H9 (cell line): ENCODE data around the gene ERC1. TPM values are rescaled to one million over a fixed set of nuclear protein-coding genes. Genes with fewer than 3 reads are reported as not detected.

Source experiments
- DNase-seq: peaks from one replicate; pipeline ENCODE4 v3.0.0-alpha.2; 2017
- H2AFZ ChIP-seq: one replicate; pipeline ENCODE4 v1.6.1; 2013; ENCODE audit warnings: mild to moderate bottlenecking, low read length, control low read depth, moderate library complexity
- H2AK5ac ChIP-seq: 2 replicates; pipeline ENCODE4 v1.6.1; 2013; ENCODE audit warnings: low read length, control low read depth, mixed read lengths; ENCODE audit not compliant: insufficient read length
- H2BK120ac ChIP-seq: one replicate; pipeline ENCODE4 v1.6.1; 2013; ENCODE audit warnings: low read depth, mild to moderate bottlenecking, low read length, control low read depth, inconsistent platforms; ENCODE audit not compliant: poor library complexity, severe bottlenecking
- H2BK12ac ChIP-seq: 2 replicates; pipeline ENCODE4 v1.6.1; 2013; ENCODE audit warnings: low read length, control low read depth, mixed read lengths, low read depth; ENCODE audit not compliant: insufficient read length
- H2BK15ac ChIP-seq: 2 replicates; pipeline ENCODE4 v1.6.1; 2013; ENCODE audit warnings: low read depth, low read length, control low read depth
- H2BK20ac ChIP-seq: one replicate; pipeline ENCODE4 v1.6.1; 2013; ENCODE audit warnings: low read depth, mild to moderate bottlenecking, low read length, control low read depth, inconsistent platforms; ENCODE audit not compliant: poor library complexity, severe bottlenecking
- H2BK5ac ChIP-seq: 2 replicates; pipeline ENCODE4 v1.6.1; 2013; ENCODE audit warnings: low read length, control low read depth, mixed read lengths; ENCODE audit not compliant: insufficient read length
- H3K14ac ChIP-seq: 2 replicates; pipeline ENCODE4 v1.6.1; 2013; ENCODE audit warnings: low read length, control low read depth; ENCODE audit not compliant: insufficient read depth
- H3K18ac ChIP-seq: 2 replicates; pipeline ENCODE4 v1.6.1; 2013; ENCODE audit warnings: low read depth, mild to moderate bottlenecking, mixed read lengths, low read length, control low read depth; ENCODE audit not compliant: insufficient read length
- H3K23ac ChIP-seq: 2 replicates; pipeline ENCODE4 v1.6.1; 2013; ENCODE audit warnings: low read length, control low read depth, mixed read lengths, low read depth; ENCODE audit not compliant: insufficient read length
- H3K23me2 ChIP-seq: 2 replicates; pipeline ENCODE4 v1.6.1; 2013; ENCODE audit warnings: low read depth, mild to moderate bottlenecking, mixed read lengths, low read length, control low read depth; ENCODE audit not compliant: insufficient read length, poor library complexity, severe bottlenecking
- H3K27ac ChIP-seq: 2 replicates; pipeline ENCODE4 v1.5.1; 2013; ENCODE audit warnings: low read length, control low read depth, mixed read lengths, low read depth; ENCODE audit not compliant: insufficient read length
- H3K27me3 ChIP-seq: 2 replicates; pipeline ENCODE4 v1.6.1; 2013; ENCODE audit warnings: low read length, control low read depth, inconsistent platforms; ENCODE audit not compliant: insufficient read depth
- H3K4ac ChIP-seq: 2 replicates; pipeline ENCODE4 v1.6.1; 2013; ENCODE audit warnings: low read depth, mild to moderate bottlenecking, control low read depth, inconsistent platforms, low read length, moderate library complexity
- H3K4me1 ChIP-seq: 2 replicates; pipeline ENCODE4 v1.6.1; 2013; ENCODE audit warnings: low read length, control low read depth, inconsistent platforms; ENCODE audit not compliant: insufficient read depth
- H3K4me2 ChIP-seq: 2 replicates; pipeline ENCODE4 v1.6.1; 2013; ENCODE audit warnings: low read length, control low read depth, mixed read lengths; ENCODE audit not compliant: insufficient read length, insufficient read depth
- H3K56ac ChIP-seq: 2 replicates; pipeline ENCODE4 v1.6.1; 2013; ENCODE audit warnings: low read depth, mild to moderate bottlenecking, mixed read lengths, low read length, control low read depth; ENCODE audit not compliant: insufficient read length
- H3K79me1 ChIP-seq: 2 replicates; pipeline ENCODE4 v1.6.1; 2013; ENCODE audit warnings: low read depth, mild to moderate bottlenecking, moderate library complexity, low read length, control low read depth, inconsistent platforms; ENCODE audit not compliant: insufficient read depth, poor library complexity, severe bottlenecking
- H3K79me2 ChIP-seq: 2 replicates; pipeline ENCODE4 v1.6.1; 2013; ENCODE audit warnings: low read length, control low read depth, inconsistent platforms; ENCODE audit not compliant: insufficient read depth
- H3K9ac ChIP-seq: 2 replicates; pipeline ENCODE4 v1.6.1; 2013; ENCODE audit warnings: low read length, control low read depth, mixed read lengths; ENCODE audit not compliant: insufficient read length; ENCODE audit errors: extremely low read depth
- H3K9me3 ChIP-seq: one replicate; pipeline ENCODE4 v1.6.1; 2013; ENCODE audit warnings: low read depth, low read length, inconsistent platforms; ENCODE audit not compliant: control insufficient read depth
- H3T11ph ChIP-seq: one replicate; pipeline ENCODE4 v1.6.1; 2013; ENCODE audit warnings: mild to moderate bottlenecking, low read length, control low read depth, inconsistent platforms
- H4K20me1 ChIP-seq: one replicate; pipeline ENCODE4 v1.6.1; 2013; ENCODE audit not compliant: control insufficient read depth, insufficient read length, insufficient read depth
- H4K5ac ChIP-seq: 2 replicates; pipeline ENCODE4 v1.6.1; 2013; ENCODE audit warnings: low read depth, mild to moderate bottlenecking, mixed read lengths, low read length, control low read depth; ENCODE audit not compliant: insufficient read length
- H4K8ac ChIP-seq: replicated peaks from 2 replicates; pipeline ENCODE4 v1.6.1; 2013; ENCODE audit warnings: low read length, control low read depth, mixed read lengths, low read depth; ENCODE audit not compliant: insufficient read length
- H4K91ac ChIP-seq: 2 replicates; pipeline ENCODE4 v1.6.1; 2013; ENCODE audit warnings: low read depth, mild to moderate bottlenecking, moderate library complexity, mixed read lengths, low read length, control low read depth; ENCODE audit not compliant: insufficient read length
- H3K27ac Mint-ChIP-seq, 3 experiments: 2 replicates in 2 of 3; 3 replicates in 1 of 3; pipeline ENCODE4 v1.8.0; 2020 to 2021; ENCODE audit warnings: mixed read lengths in 3 of 3, mild to moderate bottlenecking in 1 of 3, moderate library complexity in 1 of 3
- H3K27me3 Mint-ChIP-seq: 2 replicates; pipeline ENCODE4 v1.8.0; 2021; ENCODE audit warnings: low read depth, mild to moderate bottlenecking, moderate library complexity, mixed read lengths
- H3K36me3 Mint-ChIP-seq, 3 experiments: 2 replicates in 2 of 3; 3 replicates in 1 of 3; pipeline ENCODE4 v1.8.0; 2020 to 2021; ENCODE audit warnings: low read depth in 3 of 3, mixed read lengths in 3 of 3; ENCODE audit not compliant: insufficient read depth in 1 of 3
- H3K4me1 Mint-ChIP-seq, 2 experiments: 2 replicates each; pipeline ENCODE4 v1.8.0; 2020; ENCODE audit warnings: mixed read lengths in 2 of 2
- H3K4me3 Mint-ChIP-seq, 2 experiments: 2 replicates in 1 of 2; 3 replicates in 1 of 2; pipeline ENCODE4 v1.8.0; 2020 to 2021; ENCODE audit warnings: mild to moderate bottlenecking in 2 of 2, mixed read lengths in 2 of 2, moderate library complexity in 1 of 2
- H3K9me3 Mint-ChIP-seq, 2 experiments: 2 replicates in 1 of 2; 3 replicates in 1 of 2; pipeline ENCODE4 v1.8.0; 2020; ENCODE audit warnings: mild to moderate bottlenecking in 2 of 2, mixed read lengths in 2 of 2, moderate library complexity in 1 of 2
- WGBS: extraction: QIAGEN DNeasy Blood & Tissue Kit; methylation state at CpG from one replicate; pipeline ENCODE4 v1.1.7; 2013; ENCODE audit warnings: missing lambda C conversion rate, low lambda C conversion rate, mixed read lengths; ENCODE audit not compliant: insufficient read length; ENCODE audit errors: extremely low coverage; 5-methylcytosine and 5-hydroxymethylcytosine counted together
- total RNA-seq: library from RNA; stranded (reverse); gene quantifications from 2 replicates; pipeline ENCODE4 v1.2.1, GENCODE V29; 2021
- TF ChIP-seq, protein P1 (sequence below): fragments of 200-600 bp; sonication (generic); conservative IDR thresholded peaks from 3 replicates; pipeline ENCODE4 v1.8.0; 2021; ENCODE audit warnings: antibody characterized with exemption, mild to moderate bottlenecking

The ERC1 gene
- total RNA-seq, 1 experiment from 2014 or later = 51.2 TPM

DNA sequence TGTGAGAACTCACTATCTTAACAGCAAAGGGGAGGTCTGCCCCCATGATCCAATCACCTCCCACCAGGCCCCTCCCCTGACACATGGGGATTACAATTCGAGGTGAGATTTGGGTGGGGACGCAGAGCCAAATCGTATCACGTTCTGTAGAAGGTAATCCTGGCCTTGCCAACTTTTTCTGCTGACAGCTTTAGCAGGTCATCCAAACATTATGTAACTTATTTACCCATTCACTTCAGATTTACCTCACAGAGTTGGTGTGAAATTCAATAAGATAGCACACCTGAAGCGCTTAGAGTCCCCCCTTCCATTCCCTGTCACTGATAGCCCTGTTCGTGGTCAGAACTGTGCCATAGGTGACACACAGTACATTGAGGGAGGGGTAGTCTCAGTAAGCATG, 384.3 kb downstream of the ERC1 start:
- no peak overlapping the region for H3K9ac ChIP-seq
- no peaks in the 10 kb centered on the region for H3K4me1 ChIP-seq
- H2AK5ac ChIP-seq = no peak overlapping the region
- no peak overlapping the region for H3K4ac ChIP-seq
- Mint-ChIP-seq H3K27me3 (no peaks in the 10 kb centered on the region), H3K27ac (peak overlapping the region in 1 of 3 experiments; percentile 63; a peak in 3 of 7 replicates), H3K4me3 (no peak overlapping the region), H3K4me1 (peaks cover 7% of the 10 kb centered on the region in 2 experiments), H3K9me3 (peaks cover 0 to 4% of the 10 kb centered on the region in 2 experiments; a peak in 1 of 5 replicates), H3K36me3 (peaks cover 6 to 16% (median 8%) of the 10 kb centered on the region in 3 experiments)
- no peaks in the 10 kb centered on the region for H3K79me2 ChIP-seq
- no peaks in the 10 kb centered on the region for H3K23me2 ChIP-seq
- no peak overlapping the region for H2BK5ac ChIP-seq
- H2BK120ac ChIP-seq = no peak overlapping the region
- no peak overlapping the region for H4K91ac ChIP-seq
- H4K8ac ChIP-seq = no peak overlapping the region
- H2AFZ ChIP-seq = no peak overlapping the region
- H4K20me1 ChIP-seq = no peaks in the 10 kb centered on the region
- H3T11ph ChIP-seq = no peak overlapping the region
- H3K14ac ChIP-seq = no peak overlapping the region
- no peaks in the 10 kb centered on the region for H3K79me1 ChIP-seq
- DNase-seq = no peak
- H2BK20ac ChIP-seq = no peak overlapping the region
- H4K5ac ChIP-seq = no peak overlapping the region
- no peak overlapping the region for H3K56ac ChIP-seq
- H2BK12ac ChIP-seq = no peak overlapping the region
- H2BK15ac ChIP-seq = no peak overlapping the region
- H3K27me3 ChIP-seq = no peaks in the 10 kb centered on the region
- WGBS = no CpG with 5 or more reads among the region's 6 CpGs
- TF ChIP-seq, protein P1, sequence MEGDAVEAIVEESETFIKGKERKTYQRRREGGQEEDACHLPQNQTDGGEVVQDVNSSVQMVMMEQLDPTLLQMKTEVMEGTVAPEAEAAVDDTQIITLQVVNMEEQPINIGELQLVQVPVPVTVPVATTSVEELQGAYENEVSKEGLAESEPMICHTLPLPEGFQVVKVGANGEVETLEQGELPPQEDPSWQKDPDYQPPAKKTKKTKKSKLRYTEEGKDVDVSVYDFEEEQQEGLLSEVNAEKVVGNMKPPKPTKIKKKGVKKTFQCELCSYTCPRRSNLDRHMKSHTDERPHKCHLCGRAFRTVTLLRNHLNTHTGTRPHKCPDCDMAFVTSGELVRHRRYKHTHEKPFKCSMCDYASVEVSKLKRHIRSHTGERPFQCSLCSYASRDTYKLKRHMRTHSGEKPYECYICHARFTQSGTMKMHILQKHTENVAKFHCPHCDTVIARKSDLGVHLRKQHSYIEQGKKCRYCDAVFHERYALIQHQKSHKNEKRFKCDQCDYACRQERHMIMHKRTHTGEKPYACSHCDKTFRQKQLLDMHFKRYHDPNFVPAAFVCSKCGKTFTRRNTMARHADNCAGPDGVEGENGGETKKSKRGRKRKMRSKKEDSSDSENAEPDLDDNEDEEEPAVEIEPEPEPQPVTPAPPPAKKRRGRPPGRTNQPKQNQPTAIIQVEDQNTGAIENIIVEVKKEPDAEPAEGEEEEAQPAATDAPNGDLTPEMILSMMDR = no peak
- H3K18ac ChIP-seq = no peak overlapping the region
- no peak overlapping the region for H3K27ac ChIP-seq
- no peaks in the 10 kb centered on the region for H3K9me3 ChIP-seq
- H3K23ac ChIP-seq = no peak overlapping the region
- H3K4me2 ChIP-seq = no peak overlapping the region
